ENCODE results near the gene RMND5B. TPM values are rescaled to one million over a fixed set of nuclear protein-coding genes. Genes with fewer than 3 reads are reported as not detected.

The RMND5B gene
- total and polyA plus RNA-seq, 2 of the 13 experiments (the other 11 are each of a cell fraction or from before 2014, with no cell fraction given) = 18.6 to 20.4 TPM

GRCh38 chr5:178193251-178193809, 62.5 kb downstream of the RMND5B start (continued):
- no peak for TF ChIP-seq ARID4A (CRISPR knock-in tag; IDR thresholded peaks at IDR 0.05; ENCODE audit: borderline replicate concordance)
- no peak for TF ChIP-seq ZNF704 (CRISPR knock-in tag; IDR thresholded peaks at IDR 0.05; ENCODE audit: borderline replicate concordance)
- no peak for TF ChIP-seq ZFP1 (CRISPR knock-in tag; IDR thresholded peaks at IDR 0.05)
- TF ChIP-seq ARID5B (CRISPR knock-in tag; IDR thresholded peaks at IDR 0.05) = no peak
- no peak for TF ChIP-seq MEF2D (CRISPR knock-in tag; IDR thresholded peaks at IDR 0.05)
- no peak for TF ChIP-seq ZNF761 (CRISPR knock-in tag; conservative IDR thresholded peaks at IDR 0.05)
- TF ChIP-seq CAMTA2 (CRISPR knock-in tag; IDR thresholded peaks at IDR 0.05; ENCODE audit: borderline replicate concordance) = no peak
- no peak for TF ChIP-seq PAX8 (CRISPR knock-in tag; IDR thresholded peaks at IDR 0.05; ENCODE audit: borderline replicate concordance)

Measured in HepG2 (cell line).